SU-DHL-6 (cell line): ENCODE measurements around the gene MT3.

Experiments
- H2AFZ ChIP-seq: fragments of 200-600 bp; sonication (generic); 2 replicates; pipeline ENCODE4 v1.6.1; 2014; ENCODE audit warnings: low read depth, mild to moderate bottlenecking, moderate library complexity, mixed read lengths, antibody characterized with exemption, low read length; ENCODE audit not compliant: severe bottlenecking
- H3F3A ChIP-seq: fragments of 200-600 bp; shearing (Covaris generic); 2 replicates; pipeline ENCODE4 v1.6.0; 2016; ENCODE audit warnings: antibody characterized with exemption, mild to moderate bottlenecking; ENCODE audit not compliant: insufficient read depth
- H3K27ac ChIP-seq: fragments of 200-600 bp; sonication (generic); 2 replicates; pipeline ENCODE4 v1.5.1; 2016; ENCODE audit warnings: low read depth, mild to moderate bottlenecking, low read length, moderate library complexity, mixed read lengths
- H3K27me3 ChIP-seq: fragments of 200-600 bp; sonication (generic), shearing (Covaris generic); 2 replicates; pipeline ENCODE4 v1.6.0; 2014; ENCODE audit warnings: mild to moderate bottlenecking, low read length
- H3K36me3 ChIP-seq: fragments of 200-600 bp; sonication (generic); 2 replicates; pipeline ENCODE4 v1.6.1; 2014; ENCODE audit warnings: mild to moderate bottlenecking, low read length, mixed read lengths
- H3K4me2 ChIP-seq: fragments of 300-600, 200-600 bp; shearing (Covaris generic), sonication (generic); 2 replicates; pipeline ENCODE4 v1.6.0; 2014; ENCODE audit warnings: low read length, low read depth, mild to moderate bottlenecking; ENCODE audit not compliant: poor library complexity, severe bottlenecking
- H3K4me3 ChIP-seq: fragments of 200-600 bp; sonication (generic); 2 replicates; pipeline ENCODE4 v1.5.1; 2014; ENCODE audit warnings: antibody characterized with exemption, low read length, mild to moderate bottlenecking, mixed read lengths; ENCODE audit not compliant: insufficient read depth, poor library complexity, severe bottlenecking
- H3K79me2 ChIP-seq: fragments of 200-600 bp; sonication (generic); 2 replicates; pipeline ENCODE4 v1.6.1; 2014; ENCODE audit warnings: mild to moderate bottlenecking, low read length, moderate library complexity; ENCODE audit not compliant: insufficient read depth
- H3K9ac ChIP-seq: fragments of 200-600 bp; sonication (generic); 2 replicates; pipeline ENCODE4 v1.7.0; 2014; ENCODE audit warnings: mild to moderate bottlenecking, low read length
- H3K9me2 ChIP-seq: fragments of 200-600 bp; sonication (generic); replicated peaks from 2 replicates; pipeline ENCODE4 v1.6.1; 2014; ENCODE audit warnings: low read length; ENCODE audit not compliant: insufficient read depth
- H3K9me3 ChIP-seq: fragments of 200-600 bp; sonication (generic); 2 replicates; pipeline ENCODE4 v1.6.1; 2014; ENCODE audit warnings: low read length, mixed read lengths; ENCODE audit not compliant: insufficient read depth
- H4K20me1 ChIP-seq: fragments of 200-600 bp; sonication (generic); 2 replicates; pipeline ENCODE4 v1.6.1; 2014; ENCODE audit warnings: low read depth, mild to moderate bottlenecking, antibody characterized with exemption, low read length, moderate library complexity, mixed read lengths
- CTCF ChIP-seq: fragments of 200-600 bp; sonication (generic); IDR thresholded peaks from one replicate; pipeline ENCODE4 v1.5.1; 2017; ENCODE audit warnings: antibody characterized with exemption, mild to moderate bottlenecking, low read length, moderate library complexity; ENCODE audit not compliant: insufficient read depth, poor library complexity, severe bottlenecking
- EZH2phosphoT487 ChIP-seq: fragments of 200-600 bp; sonication (generic), shearing (Covaris generic); conservative IDR thresholded peaks from 2 replicates; pipeline ENCODE4 v1.6.1; 2018; ENCODE audit warnings: mild to moderate bottlenecking, antibody characterized with exemption, low read length, moderate library complexity, mixed read lengths

Gene MT3

GRCh38 chr16:56637814-56638750 lies 48.8 kb downstream of the MT3 start, which contains the start of gene MT1A:
Gene MT1A (plus strand): TSS chr16:56638666. CDS start chr16:56638739, 73 bp downstream.
- Histone ChIP-seq H3K9me3 (no peaks in the 10 kb centered on the region), H3K9me2 (no peaks in the 10 kb centered on the region), H3K9ac (no peak within 1 kb of the TSS), H3K4me2 (no peak within 1 kb of the TSS), H2AFZ (no peak within 1 kb of the TSS), H3F3A (no peaks in the 10 kb centered on the region), H3K4me3 (no peak within 1 kb of the TSS), H3K36me3 (no peaks in the 10 kb centered on the region), H3K27me3 (no peaks in the 10 kb centered on the region), H3K79me2 (no peaks in the 10 kb centered on the region), H4K20me1 (no peaks in the 10 kb centered on the region), H3K27ac (no peak within 1 kb of the TSS)
- TF ChIP-seq EZH2phosphoT487 (no peak), CTCF (no peak)

GRCh38 chr16:56639045-56639444 lies 49.7 kb downstream of the MT3 start:
- Histone ChIP-seq H3F3A (no peaks in the 10 kb centered on the region), H4K20me1 (no peaks in the 10 kb centered on the region), H3K36me3 (no peaks in the 10 kb centered on the region), H3K9ac (no peak overlapping the region), H3K4me3 (no peak overlapping the region), H2AFZ (no peak overlapping the region), H3K27me3 (no peaks in the 10 kb centered on the region), H3K4me2 (no peak overlapping the region), H3K79me2 (no peaks in the 10 kb centered on the region), H3K9me2 (no peaks in the 10 kb centered on the region), H3K9me3 (no peaks in the 10 kb centered on the region), H3K27ac (no peak overlapping the region)
- TF ChIP-seq EZH2phosphoT487 (no peak), CTCF (no peak)

GRCh38 chr16:56640076-56640475 lies 50.7 kb downstream of the MT3 start:
- Histone ChIP-seq H3K9me2 (no peaks in the 10 kb centered on the region), H3K4me2 (no peak overlapping the region), H3F3A (no peaks in the 10 kb centered on the region), H4K20me1 (no peaks in the 10 kb centered on the region), H3K36me3 (no peaks in the 10 kb centered on the region), H2AFZ (no peak overlapping the region), H3K9me3 (no peaks in the 10 kb centered on the region), H3K79me2 (no peaks in the 10 kb centered on the region), H3K4me3 (no peak overlapping the region), H3K27me3 (no peaks in the 10 kb centered on the region), H3K27ac (no peak overlapping the region), H3K9ac (no peak overlapping the region)
- TF ChIP-seq EZH2phosphoT487, result no peak
- TF ChIP-seq CTCF, result no peak
